Measurements from ENCODE around the gene GRHPR.

Gene GRHPR

GRCh38 chr9:37424204-37424685 is 1.7 kb downstream of the GRHPR start:
- no peak for TF ChIP-seq GATA3 (IDR thresholded peaks at IDR 0.05; ENCODE audit: low read depth, low read length)

DNA sequence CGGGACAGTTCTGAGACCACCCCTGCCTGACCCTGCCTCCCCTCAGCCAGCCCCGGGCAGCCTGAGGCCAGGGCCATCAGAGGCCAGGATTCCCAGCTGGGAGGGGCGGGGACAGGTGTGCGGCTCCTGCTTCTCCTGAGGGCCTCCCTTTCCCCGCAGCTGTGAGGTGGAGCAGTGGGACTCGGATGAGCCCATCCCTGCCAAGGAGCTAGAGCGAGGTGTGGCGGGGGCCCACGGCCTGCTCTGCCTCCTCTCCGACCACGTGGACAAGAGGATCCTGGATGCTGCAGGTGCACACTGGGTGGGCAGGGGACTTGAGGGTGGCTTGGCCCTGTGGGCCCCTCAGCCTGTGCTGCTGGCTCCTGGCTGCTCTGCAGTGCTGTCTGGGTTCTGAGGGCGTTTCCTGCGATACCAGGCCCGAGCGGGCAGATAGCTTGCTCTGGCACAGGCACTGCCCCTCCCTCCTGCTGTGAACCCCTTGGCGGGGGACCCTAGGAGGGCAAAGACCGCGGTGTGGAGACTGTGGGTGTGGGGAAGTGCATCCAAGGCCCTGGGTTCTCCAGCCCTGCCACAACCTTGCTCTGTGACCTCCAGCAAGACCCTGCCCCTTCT is 2.3 kb downstream of the GRHPR start:
- no peak for TF ChIP-seq GATA2 (IDR thresholded peaks at IDR 0.05; ENCODE audit: low read depth, low read length)
- TF ChIP-seq GATA3 (IDR thresholded peaks at IDR 0.05; ENCODE audit: low read depth, low read length) = no peak

- TF ChIP-seq GATA2 (IDR thresholded peaks at IDR 0.05; ENCODE audit: low read depth, low read length) (no peak), GATA3 (IDR thresholded peaks at IDR 0.05; ENCODE audit: low read depth, low read length) (no peak)
Observed at GRCh38 chr9:37425298-37425752, 2.8 kb downstream of the GRHPR start.

- TF ChIP-seq GATA3 (IDR thresholded peaks at IDR 0.05; ENCODE audit: low read depth, low read length) (no peak), GATA2 (IDR thresholded peaks at IDR 0.05; ENCODE audit: low read depth, low read length) (no peak)
Observed at GRCh38 chr9:37426846-37427245, 4.3 kb downstream of the GRHPR start.

DNA sequence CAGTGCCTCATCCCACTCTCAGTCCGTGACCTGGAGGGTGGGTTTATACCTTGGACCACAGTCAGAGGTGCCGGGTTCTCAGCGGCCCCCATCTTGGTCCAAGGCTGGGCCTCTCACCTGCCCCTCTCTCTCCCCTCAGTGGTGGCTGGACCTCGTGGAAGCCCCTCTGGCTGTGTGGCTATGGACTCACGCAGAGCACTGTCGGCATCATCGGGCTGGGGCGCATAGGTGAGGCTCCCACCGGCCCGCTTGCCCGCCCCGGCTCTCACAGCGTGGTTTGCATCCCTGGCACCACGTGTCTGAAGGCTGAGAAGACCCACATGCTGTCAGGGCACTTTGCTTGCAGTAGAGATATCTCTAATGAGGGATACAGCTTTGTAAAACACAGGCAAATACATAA is 5.8 kb downstream of the GRHPR start:
- no peak for TF ChIP-seq GATA2 (IDR thresholded peaks at IDR 0.05; ENCODE audit: low read depth, low read length)
- no peak for TF ChIP-seq GATA3 (IDR thresholded peaks at IDR 0.05; ENCODE audit: low read depth, low read length)

DNA sequence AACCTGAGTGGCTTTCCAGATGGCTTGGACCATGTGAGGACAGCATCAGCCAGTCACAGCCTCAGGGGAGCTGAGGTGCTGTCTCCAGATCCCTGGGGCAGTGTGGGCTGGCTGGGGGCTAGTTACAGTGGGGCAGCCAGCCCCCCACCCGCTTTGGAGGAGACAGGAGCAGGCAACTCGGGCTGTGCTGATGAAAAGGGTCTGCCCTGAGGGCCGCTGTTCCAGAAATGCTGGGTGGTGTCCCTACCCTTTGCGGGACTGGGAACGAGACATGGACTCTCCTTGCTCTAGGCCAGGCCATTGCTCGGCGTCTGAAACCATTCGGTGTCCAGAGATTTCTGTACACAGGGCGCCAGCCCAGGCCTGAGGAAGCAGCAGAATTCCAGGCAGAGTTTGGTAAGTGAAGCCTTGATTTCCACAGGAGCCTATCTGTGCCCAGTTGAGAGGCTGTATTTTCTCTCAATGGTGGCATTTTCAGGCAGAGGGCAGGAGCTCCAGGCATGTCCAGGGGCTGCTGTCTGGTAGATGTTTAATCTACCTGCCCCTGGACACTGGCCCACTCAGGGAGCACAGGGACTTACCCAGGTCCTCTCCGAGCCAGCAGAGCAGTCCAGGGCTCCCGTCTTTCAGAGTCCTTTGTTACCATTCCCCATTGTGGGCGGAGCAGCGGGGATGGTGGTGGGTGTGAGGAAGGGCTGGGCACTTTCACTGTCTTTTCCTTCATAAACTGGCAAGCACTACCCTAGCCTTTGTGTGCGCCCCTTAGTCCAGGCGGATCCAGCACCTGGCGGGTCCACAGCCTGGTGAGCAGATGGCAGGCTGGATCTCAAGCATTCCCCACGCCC is 7.2 kb downstream of the GRHPR start:
- TF ChIP-seq GATA3 (IDR thresholded peaks at IDR 0.05; ENCODE audit: low read depth, low read length) (no peak), GATA2 (IDR thresholded peaks at IDR 0.05; ENCODE audit: low read depth, low read length) (no peak)

GRCh38 chr9:37430841-37431597 is 8.5 kb downstream of the GRHPR start:
- TF ChIP-seq GATA2 (IDR thresholded peaks at IDR 0.05; ENCODE audit: low read depth, low read length) = no peak
- TF ChIP-seq GATA3 (IDR thresholded peaks at IDR 0.05; ENCODE audit: low read depth, low read length) = no peak

DNA sequence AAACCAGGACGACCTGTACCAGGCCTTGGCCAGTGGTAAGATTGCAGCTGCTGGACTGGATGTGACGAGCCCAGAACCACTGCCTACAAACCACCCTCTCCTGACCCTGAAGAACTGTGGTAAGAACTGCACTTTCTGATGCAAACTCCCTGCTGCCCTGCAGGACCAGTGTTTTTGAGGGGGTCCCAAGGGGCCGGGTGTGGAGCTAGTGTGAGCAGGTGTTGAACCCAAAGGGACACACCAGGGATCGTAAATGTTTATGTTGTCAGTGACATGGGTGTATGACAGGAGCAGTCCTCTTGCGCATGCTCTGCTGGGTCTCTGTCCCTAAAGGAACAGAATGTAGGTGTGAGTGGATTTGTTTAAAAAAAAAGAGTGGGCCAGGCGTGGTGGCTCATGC is 9.5 kb downstream of the GRHPR start:
- no peak for TF ChIP-seq GATA2 (IDR thresholded peaks at IDR 0.05; ENCODE audit: low read depth, low read length)
- TF ChIP-seq GATA3 (IDR thresholded peaks at IDR 0.05; ENCODE audit: low read depth, low read length) = no peak

DNA sequence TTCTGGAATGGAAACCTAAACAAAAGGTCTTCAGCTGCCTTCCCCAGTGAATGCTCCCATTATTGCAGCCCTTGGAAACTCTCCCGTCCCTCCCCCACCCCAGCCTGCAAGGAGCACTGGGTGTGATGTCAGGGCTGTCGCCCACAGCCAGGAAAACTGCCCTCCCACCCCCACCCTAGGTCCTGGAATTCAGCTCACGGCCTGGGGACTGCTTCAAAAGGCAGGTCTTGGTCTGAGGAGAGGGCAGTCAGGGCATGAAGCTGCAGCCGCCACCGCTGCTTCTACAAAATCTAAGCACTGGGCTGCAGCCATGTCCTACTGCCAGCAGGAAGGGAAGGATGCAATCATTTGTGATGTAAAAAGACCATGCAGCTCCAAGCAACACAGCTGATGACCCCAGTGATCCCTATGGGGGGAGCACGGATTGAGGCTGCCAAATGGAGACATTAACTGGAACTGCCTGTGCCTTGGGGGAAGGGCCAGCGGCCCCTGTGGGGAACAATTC is 11.4 kb downstream of the GRHPR start:
- TF ChIP-seq GATA2 (IDR thresholded peaks at IDR 0.05; ENCODE audit: low read depth, low read length) (no peak), GATA3 (IDR thresholded peaks at IDR 0.05; ENCODE audit: low read depth, low read length) (no peak)

DNA sequence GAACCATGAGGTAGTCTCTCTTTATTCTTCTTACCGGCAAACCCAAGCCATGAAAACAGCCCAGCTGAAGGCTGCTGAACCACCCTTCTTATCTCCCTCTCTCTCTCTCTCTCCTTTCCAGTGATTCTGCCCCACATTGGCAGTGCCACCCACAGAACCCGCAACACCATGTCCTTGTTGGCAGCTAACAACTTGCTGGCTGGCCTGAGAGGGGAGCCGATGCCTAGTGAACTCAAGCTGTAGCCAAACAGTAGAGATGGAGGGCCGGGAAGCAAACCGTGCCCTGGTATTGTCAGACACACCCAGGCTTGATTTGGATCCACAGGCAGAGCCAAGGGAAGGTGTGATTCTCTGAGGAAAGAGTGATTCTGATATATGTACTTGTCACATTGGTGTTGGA is 14.0 kb downstream of the GRHPR start:
- TF ChIP-seq GATA3 (IDR thresholded peaks at IDR 0.05; ENCODE audit: low read depth, low read length) (no peak), GATA2 (IDR thresholded peaks at IDR 0.05; ENCODE audit: low read depth, low read length) (no peak)

DNA sequence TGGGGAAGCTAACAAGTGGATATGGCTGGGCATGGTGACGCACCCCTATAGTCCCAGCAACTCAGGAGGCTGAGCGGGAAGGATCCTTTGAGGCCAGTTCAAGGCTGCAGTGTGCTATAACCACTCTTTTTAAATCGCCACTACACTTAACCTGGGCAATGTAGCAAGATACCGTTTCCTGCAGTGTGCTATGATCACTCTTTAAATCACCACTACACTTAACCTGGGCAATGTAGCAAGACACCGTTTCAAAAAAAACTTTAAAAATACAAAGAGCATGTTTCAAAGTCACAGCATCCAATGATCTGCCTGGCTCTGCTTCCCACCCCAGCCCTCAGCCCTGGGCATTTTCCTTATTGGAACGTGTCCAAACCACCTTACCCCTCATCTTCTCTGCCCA is 14.5 kb downstream of the GRHPR start:
- no peak for TF ChIP-seq GATA3 (IDR thresholded peaks at IDR 0.05; ENCODE audit: low read depth, low read length)

DNA sequence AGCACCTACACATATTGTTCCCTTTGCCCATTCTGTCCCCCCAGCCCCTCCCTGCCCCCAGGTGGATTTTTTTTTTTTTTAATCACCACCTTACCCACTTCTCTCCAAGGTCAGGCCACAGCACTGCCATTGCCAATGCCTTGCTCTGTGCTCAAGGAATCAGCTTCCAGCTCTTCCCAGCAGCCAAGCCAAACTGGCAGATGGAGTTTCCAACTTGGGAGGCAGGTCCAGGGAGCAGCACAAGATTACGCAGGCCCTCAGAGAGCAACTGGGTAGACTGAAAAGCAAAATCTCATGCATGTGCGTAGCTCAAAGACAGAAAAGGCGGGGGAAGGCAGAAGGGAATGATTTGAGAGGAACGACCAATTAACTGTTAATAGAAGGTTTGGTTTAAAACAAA is 15.1 kb downstream of the GRHPR start:
- TF ChIP-seq GATA2 (IDR thresholded peaks at IDR 0.05; ENCODE audit: low read depth, low read length) = no peak
- TF ChIP-seq GATA3 (IDR thresholded peaks at IDR 0.05; ENCODE audit: low read depth, low read length) = no peak

DNA sequence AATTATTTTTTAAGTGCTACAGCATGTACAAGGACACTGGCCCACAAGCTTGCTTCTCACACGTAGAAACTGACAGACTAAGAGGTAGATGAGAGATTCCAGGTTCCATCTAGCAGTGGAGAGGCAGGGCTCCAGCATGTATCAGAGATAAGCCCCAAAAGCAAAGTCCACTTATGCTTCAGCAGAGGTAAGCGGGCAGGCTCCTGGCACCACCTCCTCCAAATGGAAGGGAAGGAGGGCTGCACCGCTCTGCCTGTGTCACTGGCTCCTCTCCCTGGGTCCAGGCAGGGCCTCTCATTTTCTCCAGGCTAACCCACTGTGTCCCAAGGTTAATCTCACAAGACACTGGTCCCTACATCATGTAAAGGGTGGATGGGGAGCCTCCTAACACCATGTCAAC is 15.9 kb downstream of the GRHPR start:
- TF ChIP-seq GATA3 (IDR thresholded peaks at IDR 0.05; ENCODE audit: low read depth, low read length) (no peak), GATA2 (IDR thresholded peaks at IDR 0.05; ENCODE audit: low read depth, low read length) (no peak)

- no peak for TF ChIP-seq GATA2 (IDR thresholded peaks at IDR 0.05; ENCODE audit: low read depth, low read length)
- TF ChIP-seq GATA3 (IDR thresholded peaks at IDR 0.05; ENCODE audit: low read depth, low read length) = no peak
Observed at GRCh38 chr9:37441776-37442370, 19.4 kb downstream of the GRHPR start.
